ENCODE results near the gene RNF5.

Gene RNF5

GRCh38 chr6:32152769-32153563 is 25.2 kb upstream of the RNF5 start:
- no peak for DNase-seq

- DNase-seq: peak; percentile 48
Measured at GRCh38 chr6:32153564-32154513, 24.4 kb upstream of the RNF5 start, which contains the start of gene PPT2. PPT2 (plus strand) TSS chr6:32154141; CDS start chr6:32154595, 454 bp downstream.

- DNase-seq: peak; percentile 25
Measured at GRCh38 chr6:32154514-32155161, 23.6 kb upstream of the RNF5 start.

GRCh38 chr6:32156891-32157290 is 21.3 kb upstream of the RNF5 start:
- no peak for DNase-seq

- no peak for DNase-seq
Measured at GRCh38 chr6:32158052-32158451, 20.2 kb upstream of the RNF5 start.

GRCh38 chr6:32163559-32164258 is 14.5 kb upstream of the RNF5 start:
- no peak for DNase-seq

- DNase-seq: no peak
Measured at GRCh38 chr6:32164295-32164694, 13.9 kb upstream of the RNF5 start, which contains the start of gene EGFL8. EGFL8 (plus strand) TSS chr6:32164595; CDS start chr6:32166166, 1,571 bp downstream.

- no peak for DNase-seq
Measured at GRCh38 chr6:32166411-32167061, 11.7 kb upstream of the RNF5 start.

GRCh38 chr6:32167154-32167760 is 10.9 kb upstream of the RNF5 start:
- no peak for DNase-seq

- no peak for DNase-seq
Measured at GRCh38 chr6:32167761-32168262, 10.4 kb upstream of the RNF5 start.

- no peak for DNase-seq
Measured at GRCh38 chr6:32168350-32168749, 9.9 kb upstream of the RNF5 start.

- no peak for DNase-seq
Measured at GRCh38 chr6:32168807-32169591, 9.2 kb upstream of the RNF5 start.

GRCh38 chr6:32170294-32170693 is 7.9 kb upstream of the RNF5 start:
- DNase-seq: no peak

GRCh38 chr6:32171234-32171633 is 7.0 kb upstream of the RNF5 start:
- DNase-seq: no peak

GRCh38 chr6:32173051-32173727 is 5.0 kb upstream of the RNF5 start:
- no peak for DNase-seq

- no peak for DNase-seq
Measured at GRCh38 chr6:32174416-32174815, 3.8 kb upstream of the RNF5 start.

- no peak for DNase-seq
Measured at GRCh38 chr6:32175322-32175710, 2.9 kb upstream of the RNF5 start.

GRCh38 chr6:32175711-32176475 is 2.3 kb upstream of the RNF5 start, which contains the start of gene AGPAT1:
AGPAT1 (minus strand) TSS chr6:32176084; CDS start chr6:32171496, 4,588 bp downstream.
- peak; percentile 86 for DNase-seq
